Measurements from ENCODE around the gene KRTCAP2.

DNA sequence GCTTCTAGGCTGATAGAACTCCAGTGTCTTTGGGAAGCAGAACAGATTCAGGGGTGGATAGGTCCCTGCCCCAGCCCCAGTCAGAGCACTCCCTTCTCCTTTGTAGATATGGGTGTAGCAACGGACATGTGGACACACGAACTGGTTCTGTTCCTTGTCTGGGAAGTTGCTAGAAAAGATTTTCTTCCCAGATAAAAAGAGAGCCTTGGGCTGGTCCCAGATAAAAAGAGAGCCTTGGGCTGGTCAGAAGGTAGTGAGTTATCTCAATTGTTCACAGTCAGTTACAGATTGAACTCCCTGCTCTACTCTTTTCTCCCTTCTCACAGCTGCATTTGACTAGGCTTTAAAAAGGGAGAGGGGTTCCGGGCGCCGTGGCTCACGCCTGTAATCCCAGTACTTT is 52.9 kb downstream of the KRTCAP2 start:
- TF ChIP-seq POLR2A (IDR thresholded peaks at IDR 0.05), result no peak
- no peak for TF ChIP-seq POLR2AphosphoS5 (IDR thresholded peaks at IDR 0.05; ENCODE audit: insufficient read depth in 1 of 2, low read depth in 1 of 2)
